ENCODE data around the gene PRDM16. TPM values are rescaled to one million over a fixed set of nuclear protein-coding genes. Genes with fewer than 3 reads are reported as not detected.

The PRDM16 gene
- total and polyA plus RNA-seq, 2 of the 13 experiments (the other 11 are each of a cell fraction or from before 2014, with no cell fraction given): 0.15 to 0.81 TPM

- no peak for TF ChIP-seq ZUFSP (CRISPR knock-in tag; IDR thresholded peaks at IDR 0.05; ENCODE audit: borderline replicate concordance)
- no peak for TF ChIP-seq ZNF333 (CRISPR knock-in tag; IDR thresholded peaks at IDR 0.05; ENCODE audit: borderline replicate concordance)
- no peak for TF ChIP-seq ZNF563 (CRISPR knock-in tag; IDR thresholded peaks at IDR 0.05)
- TF ChIP-seq TFDP1 (CRISPR knock-in tag; IDR thresholded peaks at IDR 0.05; ENCODE audit: borderline replicate concordance): no peak
- no peak for TF ChIP-seq ZNF672 (CRISPR knock-in tag; IDR thresholded peaks at IDR 0.05)
- TF ChIP-seq PPARG (CRISPR knock-in tag; conservative IDR thresholded peaks at IDR 0.05): no peak
- TF ChIP-seq ZNF274 (CRISPR knock-in tag; IDR thresholded peaks at IDR 0.05): no peak
- no peak for TF ChIP-seq MBNL3 (CRISPR knock-in tag; conservative IDR thresholded peaks at IDR 0.05)
- no peak for TF ChIP-seq NR2F1 (CRISPR knock-in tag; IDR thresholded peaks at IDR 0.05)
- no peak for TF ChIP-seq TRIM22 (IDR thresholded peaks at IDR 0.05)
Observed at GRCh38 chr1:3070309-3070643, 1.3 kb downstream of the PRDM16 start (continued).
